HepG2 (cell line): ENCODE results near the gene MSH3. TPM values are rescaled to one million over a fixed set of nuclear protein-coding genes. Genes with fewer than 3 reads are reported as not detected.

ENCODE experiments used
- ATAC-seq: fragments of 200-7000 bp; cut with Tn5 transposase; 3 replicates; pipeline ENCODE4 v1.9.1; 2020; ENCODE audit warnings: mild to moderate bottlenecking, moderate library complexity
- BruUV-seq: library from RNA; stranded (reverse); fragments of 400-500 nt; replicated peaks from 2 replicates; lab custom pipeline; 2021; lab: Mats Ljungman, UMichigan
- CTCF ChIA-PET: fragments of 300-600 bp; formaldehyde crosslinking; extraction: SDS; loops from one replicate; lab custom pipeline; 2021; ENCODE audit warnings: low total read pairs, inconsistent platforms, low intra/inter-chr PET ratio; lab: Yijun Ruan, JAX
- POLR2A ChIA-PET: fragments of 350-600 bp; sonication (Branson Sonifier 250); formaldehyde crosslinking; loops from one replicate; lab custom pipeline; 2020; ENCODE audit warnings: antibody characterized with exemption, inconsistent platforms; lab: Yijun Ruan, JAX
- DNase-seq: peaks from one replicate; pipeline ENCODE4 v3.0.0-alpha.2; 2015; ENCODE audit warnings: low spot score
- FAIRE-seq: peaks from 3 replicates; lab custom pipeline; 2011; peaks lifted over from hg19 to GRCh38; lab: Jason Lieb, UNC
- H2AFZ ChIP-seq: one replicate; pipeline ENCODE4 v1.6.1; 2011; ENCODE audit warnings: low read length, inconsistent platforms
- H3K27ac ChIP-seq: fragments of 300-600 bp; 3 replicates; pipeline ENCODE4 v1.8.0; 2011; ENCODE audit warnings: mixed run types, mild to moderate bottlenecking, mixed read lengths, low read length, inconsistent platforms; ENCODE audit not compliant: insufficient read depth; ENCODE audit errors: extremely low read length
- H3K27me3 ChIP-seq, 2 experiments: fragments of 200-600 bp in 1 of 2; 2 replicates in 1 of 2; 3 replicates in 1 of 2; pipeline versions ENCODE4 v1.6.0 to v1.8.0; 2011; ENCODE audit warnings: low read length in 2 of 2, mild to moderate bottlenecking in 2 of 2, moderate library complexity in 2 of 2, inconsistent platforms in 1 of 2; ENCODE audit not compliant: insufficient read depth in 2 of 2, control insufficient read depth in 1 of 2
- H3K36me3 ChIP-seq, 2 experiments: fragments of 200-600 bp in 1 of 2; replicated peaks in 1 of 2; 2 replicates in 1 of 2; 3 replicates in 1 of 2; pipeline versions ENCODE4 v1.5.1 to v1.8.0; 2011; ENCODE audit warnings: low read length in 2 of 2, inconsistent platforms in 1 of 2; ENCODE audit not compliant: insufficient read depth in 2 of 2, control insufficient read depth in 1 of 2
- H3K4me1 ChIP-seq: 2 replicates; pipeline ENCODE4 v1.5.1; 2012; ENCODE audit warnings: low read length, inconsistent platforms; ENCODE audit not compliant: insufficient read depth
- H3K4me2 ChIP-seq: 2 replicates; pipeline ENCODE4 v1.6.0; 2011; ENCODE audit warnings: low read depth, low read length, inconsistent platforms
- H3K4me3 ChIP-seq, 3 experiments: fragments of 200-600 bp in 1 of 3; sonication (generic), shearing (Covaris generic) in 1 of 3; replicated peaks in 1 of 3; 2 replicates each; pipeline ENCODE4 v1.5.1; 2011 to 2016; ENCODE audit warnings: low read length in 3 of 3, inconsistent platforms in 2 of 3, low read depth in 2 of 3, mild to moderate bottlenecking in 2 of 3, control low read depth in 1 of 3, mixed read lengths in 1 of 3; ENCODE audit not compliant: insufficient read depth in 1 of 3
- H3K79me2 ChIP-seq: one replicate; pipeline ENCODE4 v1.6.1; 2011; ENCODE audit warnings: low read length, inconsistent platforms; ENCODE audit not compliant: insufficient read depth
- H3K9ac ChIP-seq: 2 replicates; pipeline ENCODE4 v1.6.0; 2011; ENCODE audit warnings: mild to moderate bottlenecking, low read depth, low read length, inconsistent platforms; ENCODE audit not compliant: insufficient read depth
- H3K9me3 ChIP-seq: 2 replicates; pipeline ENCODE4 v1.5.1; 2012; ENCODE audit warnings: mild to moderate bottlenecking, low read length
- H4K20me1 ChIP-seq: 2 replicates; pipeline ENCODE4 v1.6.0; 2011; ENCODE audit warnings: inconsistent platforms, mild to moderate bottlenecking, low read length, moderate library complexity; ENCODE audit not compliant: insufficient read depth
- AKAP8 ChIP-seq: sonication (generic); formaldehyde crosslinking; IDR thresholded peaks from 2 replicates; pipeline ENCODE4 v1.5.1; 2020; ENCODE audit warnings: mild to moderate bottlenecking, missing genetic modification reagents
- DR1 ChIP-seq: sonication (generic); formaldehyde crosslinking; IDR thresholded peaks from 2 replicates; pipeline ENCODE4 v1.8.0; 2021; ENCODE audit warnings: mild to moderate bottlenecking, missing genetic modification reagents, inconsistent platforms
- ERF ChIP-seq: IDR thresholded peaks from 2 replicates; pipeline ENCODE4 v1.6.1; 2018; ENCODE audit warnings: missing biosample characterization, missing genetic modification reagents
- FOSL2 ChIP-seq: sonication (generic); formaldehyde crosslinking; IDR thresholded peaks from 2 replicates; pipeline ENCODE4 v1.4.0; 2020; ENCODE audit warnings: missing genetic modification reagents
- GZF1 ChIP-seq: sonication (generic); formaldehyde crosslinking; IDR thresholded peaks from 2 replicates; pipeline ENCODE4 v1.5.1; 2020; ENCODE audit warnings: mild to moderate bottlenecking, missing genetic modification reagents
- HDAC1 ChIP-seq: sonication (generic); formaldehyde crosslinking; IDR thresholded peaks from 2 replicates; pipeline ENCODE4 v1.5.1; 2020; ENCODE audit warnings: mild to moderate bottlenecking, missing genetic modification reagents
- KLF13 ChIP-seq: sonication (generic); formaldehyde crosslinking; IDR thresholded peaks from 2 replicates; pipeline ENCODE4 v1.4.0; 2020; ENCODE audit warnings: mild to moderate bottlenecking, missing genetic modification reagents
- MATR3 ChIP-seq: sonication (generic); formaldehyde crosslinking; IDR thresholded peaks from 2 replicates; pipeline ENCODE4 v1.4.0; 2020; ENCODE audit warnings: missing genetic modification reagents
- SIN3B ChIP-seq: fragments of 150-350 bp; IDR thresholded peaks from 2 replicates; pipeline ENCODE4 v1.6.1; 2014; ENCODE audit warnings: low read length
- YEATS4 ChIP-seq: sonication (generic); formaldehyde crosslinking; IDR thresholded peaks from 2 replicates; pipeline ENCODE4 v1.4.0; 2020; ENCODE audit warnings: missing genetic modification reagents, borderline replicate concordance
- ZBTB43 ChIP-seq: sonication (generic); formaldehyde crosslinking; conservative IDR thresholded peaks from 2 replicates; pipeline ENCODE4 v1.4.0; 2020; ENCODE audit warnings: missing genetic modification reagents
- ZNF768 ChIP-seq: sonication (generic); formaldehyde crosslinking; IDR thresholded peaks from 2 replicates; pipeline ENCODE4 v1.4.0; 2020; ENCODE audit warnings: missing genetic modification reagents
- ZNF782 ChIP-seq: sonication (generic); formaldehyde crosslinking; IDR thresholded peaks from 2 replicates; pipeline ENCODE4 v1.4.0; 2020; ENCODE audit warnings: missing genetic modification reagents, mild to moderate bottlenecking, borderline replicate concordance
- ZNF788 ChIP-seq: sonication (generic); formaldehyde crosslinking; IDR thresholded peaks from 2 replicates; pipeline ENCODE4 v1.5.0; 2020; ENCODE audit warnings: mild to moderate bottlenecking, missing genetic modification reagents, borderline replicate concordance
- ZNF879 ChIP-seq: sonication (generic); formaldehyde crosslinking; IDR thresholded peaks from 2 replicates; pipeline ENCODE4 v1.8.1; 2023; ENCODE audit warnings: missing genetic modification reagents
- WGBS: methylation state at CpG from one replicate; pipeline ENCODE4 v1.1.6; 2017; ENCODE audit warnings: low lambda C conversion rate; 5-methylcytosine and 5-hydroxymethylcytosine counted together
- in situ Hi-C: cut with HindIII; loops from 2 replicates; pipeline ENCODE4 v1.10.0; 2017; ENCODE audit warnings: low pct_unique_long_range_greater_than_20kb; ENCODE audit not compliant: extremely low pct_ligation_motif_present
- intact Hi-C: fragments of 100-400 bp; cut with micrococcal nuclease; formaldehyde crosslinking; loops from one replicate; pipeline ENCODE4 v1.10.0; 2022; ENCODE audit not compliant: unreplicated experiment
- polyA plus RNA-seq, 8 experiments: library from polyadenylated mRNA; depleted of rRNA in 3 of 8; stranded (reverse) in 7 of 8; unstranded in 1 of 8; fragments of >200 nt; fragmentation: Illumina TruSeq in 4 of 8; extraction: Trizol in 4 of 8; gene quantifications; 2 replicates each; pipeline versions ENCODE4 v1.2.1 to v1.2.3, GENCODE V29; 2011 to 2016; ENCODE audit warnings: low read depth in 4 of 8, missing spikeins in 1 of 8, mixed read lengths in 1 of 8; ENCODE audit not compliant: insufficient read depth in 1 of 8
- total RNA-seq, 5 experiments: library from RNA; depleted of rRNA; stranded (reverse); fragments of >200 nt; fragmentation: Illumina TruSeq; extraction: Trizol; gene quantifications; 2 replicates each; pipeline ENCODE4 v1.2.3, GENCODE V29; 2016; ENCODE audit warnings: low read depth in 1 of 5
- TF ChIP-seq, protein P1 (sequence below): sonication (generic); formaldehyde crosslinking; IDR thresholded peaks from 2 replicates; pipeline ENCODE4 v1.4.0; 2020; ENCODE audit warnings: low read depth, mild to moderate bottlenecking, missing genetic modification reagents
- TF ChIP-seq, protein P2 (sequence below): sonication (generic); formaldehyde crosslinking; IDR thresholded peaks from 2 replicates; pipeline ENCODE4 v1.5.1; 2020; ENCODE audit warnings: missing genetic modification reagents, mild to moderate bottlenecking, borderline replicate concordance

The MSH3 gene
- total and polyA plus RNA-seq, 2 of the 13 experiments (the other 11 are each of a cell fraction or from before 2014, with no cell fraction given) = 4.0 to 16.4 TPM

DNA sequence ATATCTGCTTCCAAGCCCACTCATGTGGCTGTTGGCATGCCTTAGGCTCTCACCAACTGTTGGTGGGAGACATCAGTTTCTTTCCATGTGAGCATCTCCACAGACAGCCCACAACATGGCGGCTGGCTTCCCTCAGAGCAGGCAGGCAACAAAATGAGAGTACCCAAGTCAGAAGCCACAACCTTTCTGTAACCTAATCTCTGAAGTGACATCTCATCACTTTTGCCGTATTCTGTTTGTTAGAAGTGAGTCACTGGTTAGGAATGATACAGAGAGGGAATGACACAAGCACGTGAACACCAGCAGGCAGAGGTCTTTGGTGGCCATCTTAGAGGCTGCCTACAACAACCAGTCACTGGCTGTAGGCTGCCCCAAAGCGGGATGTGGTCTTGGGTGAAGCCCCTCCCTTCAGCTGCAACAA is 217.1 kb downstream of the MSH3 start:
- TF ChIP-seq FOSL2 (CRISPR knock-in tag) (peak; percentile 11; the same call in 1 of the 2 replicates), HDAC1 (CRISPR knock-in tag) (no peak)
- peak; percentile 8 for DNase-seq
- ATAC-seq = no peak
- H3K4me2 ChIP-seq = no peak overlapping the region
- peaks cover 6 to 25% of the 10 kb centered on the region in 2 experiments; a peak in 3 of 5 replicates for H3K36me3 ChIP-seq
- no peak overlapping the region for H3K27ac ChIP-seq
- ChIA-PET POLR2A (no interaction called here), CTCF (no interaction called here)
- H3K4me3 ChIP-seq = no peak overlapping the region
- no TSS peak for BruUV-seq
- H3K9me3 ChIP-seq = no peaks in the 10 kb centered on the region
- in situ Hi-C loops = no loop called here
- intact Hi-C loops = no loop called here
- no peaks in the 10 kb centered on the region for H3K4me1 ChIP-seq
- H3K79me2 ChIP-seq = no peaks in the 10 kb centered on the region
- H3K27me3 ChIP-seq = no peaks in the 10 kb centered on the region
- FAIRE-seq = no peak
- H2AFZ ChIP-seq = no peak overlapping the region
- no peaks in the 10 kb centered on the region for H4K20me1 ChIP-seq
- H3K9ac ChIP-seq = no peak overlapping the region
- 96% methylated on average over 4 of the region's 4 CpGs for WGBS

GRCh38 chr5:80874162-80874561 is 219.7 kb downstream of the MSH3 start:
- 97% methylated on average over 2 of the region's 2 CpGs for WGBS
- ChIA-PET POLR2A (no interaction called here), CTCF (no interaction called here)
- Histone ChIP-seq H3K27ac (no peak overlapping the region), H3K36me3 (peaks cover 2 to 28% of the 10 kb centered on the region in 2 experiments; a peak in 2 of 5 replicates), H4K20me1 (no peaks in the 10 kb centered on the region), H3K9ac (no peak overlapping the region), H3K4me2 (no peak overlapping the region), H3K4me1 (no peaks in the 10 kb centered on the region; the same call in 1 of the 2 replicates), H3K27me3 (no peaks in the 10 kb centered on the region), H3K9me3 (no peaks in the 10 kb centered on the region), H3K4me3 (no peak overlapping the region), H3K79me2 (no peaks in the 10 kb centered on the region), H2AFZ (no peak overlapping the region)
- DNase-seq (no peak), FAIRE-seq (no peak), ATAC-seq (no peak)
- in situ Hi-C loops = no loop called here
- TF ChIP-seq SIN3B (no peak), ZNF782 (CRISPR knock-in tag) (no peak), ZNF879 (CRISPR knock-in tag) (no peak), GZF1 (CRISPR knock-in tag) (no peak), AKAP8 (no peak), ZBTB43 (CRISPR knock-in tag) (no peak), ZNF788 (CRISPR knock-in tag) (no peak), YEATS4 (CRISPR knock-in tag) (no peak), ZNF768 (CRISPR knock-in tag) (no peak), KLF13 (CRISPR knock-in tag) (no peak), DR1 (no peak), ERF (CRISPR knock-in tag) (no peak), MATR3 (no peak)
- TF ChIP-seq, protein P1, sequence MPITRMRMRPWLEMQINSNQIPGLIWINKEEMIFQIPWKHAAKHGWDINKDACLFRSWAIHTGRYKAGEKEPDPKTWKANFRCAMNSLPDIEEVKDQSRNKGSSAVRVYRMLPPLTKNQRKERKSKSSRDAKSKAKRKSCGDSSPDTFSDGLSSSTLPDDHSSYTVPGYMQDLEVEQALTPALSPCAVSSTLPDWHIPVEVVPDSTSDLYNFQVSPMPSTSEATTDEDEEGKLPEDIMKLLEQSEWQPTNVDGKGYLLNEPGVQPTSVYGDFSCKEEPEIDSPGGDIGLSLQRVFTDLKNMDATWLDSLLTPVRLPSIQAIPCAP = no peak
- TF ChIP-seq, protein P2, sequence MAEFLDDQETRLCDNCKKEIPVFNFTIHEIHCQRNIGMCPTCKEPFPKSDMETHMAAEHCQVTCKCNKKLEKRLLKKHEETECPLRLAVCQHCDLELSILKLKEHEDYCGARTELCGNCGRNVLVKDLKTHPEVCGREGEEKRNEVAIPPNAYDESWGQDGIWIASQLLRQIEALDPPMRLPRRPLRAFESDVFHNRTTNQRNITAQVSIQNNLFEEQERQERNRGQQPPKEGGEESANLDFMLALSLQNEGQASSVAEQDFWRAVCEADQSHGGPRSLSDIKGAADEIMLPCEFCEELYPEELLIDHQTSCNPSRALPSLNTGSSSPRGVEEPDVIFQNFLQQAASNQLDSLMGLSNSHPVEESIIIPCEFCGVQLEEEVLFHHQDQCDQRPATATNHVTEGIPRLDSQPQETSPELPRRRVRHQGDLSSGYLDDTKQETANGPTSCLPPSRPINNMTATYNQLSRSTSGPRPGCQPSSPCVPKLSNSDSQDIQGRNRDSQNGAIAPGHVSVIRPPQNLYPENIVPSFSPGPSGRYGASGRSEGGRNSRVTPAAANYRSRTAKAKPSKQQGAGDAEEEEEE (CRISPR knock-in tag) = no peak
- intact Hi-C loops = no loop called here
- no TSS peak for BruUV-seq
